Measurements from ENCODE around the gene GFRA1.

Gene GFRA1

DNA sequence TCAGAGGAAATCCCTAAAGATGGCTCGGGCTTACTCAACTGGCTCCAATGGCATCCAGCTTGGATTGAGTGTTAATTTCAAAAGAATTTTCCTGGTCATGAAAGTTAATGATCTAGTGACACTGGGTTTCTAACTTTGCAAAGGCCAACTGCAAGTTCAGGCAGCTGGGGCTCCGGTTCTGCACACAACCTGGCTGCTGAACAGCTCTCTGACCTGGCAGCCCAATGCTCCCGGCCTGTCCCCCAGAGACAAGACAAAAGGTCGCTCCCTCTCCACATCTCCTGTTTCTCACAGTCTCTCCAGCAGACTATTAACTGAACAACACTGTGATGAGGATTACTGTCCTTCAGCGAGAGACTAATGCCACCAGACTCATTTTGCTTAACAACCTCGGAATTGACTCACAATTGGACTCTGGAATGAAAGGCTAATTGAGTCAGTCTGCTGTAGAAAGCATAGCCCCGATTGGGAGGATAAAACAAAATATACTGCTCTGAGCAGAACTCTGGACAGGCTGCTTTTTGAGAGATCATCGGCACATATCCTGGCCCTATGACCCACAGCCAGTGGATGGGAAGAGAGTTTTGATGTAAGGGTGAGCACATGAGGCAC lies 174.5 kb downstream of the GFRA1 start:
- TF ChIP-seq, protein P1, sequence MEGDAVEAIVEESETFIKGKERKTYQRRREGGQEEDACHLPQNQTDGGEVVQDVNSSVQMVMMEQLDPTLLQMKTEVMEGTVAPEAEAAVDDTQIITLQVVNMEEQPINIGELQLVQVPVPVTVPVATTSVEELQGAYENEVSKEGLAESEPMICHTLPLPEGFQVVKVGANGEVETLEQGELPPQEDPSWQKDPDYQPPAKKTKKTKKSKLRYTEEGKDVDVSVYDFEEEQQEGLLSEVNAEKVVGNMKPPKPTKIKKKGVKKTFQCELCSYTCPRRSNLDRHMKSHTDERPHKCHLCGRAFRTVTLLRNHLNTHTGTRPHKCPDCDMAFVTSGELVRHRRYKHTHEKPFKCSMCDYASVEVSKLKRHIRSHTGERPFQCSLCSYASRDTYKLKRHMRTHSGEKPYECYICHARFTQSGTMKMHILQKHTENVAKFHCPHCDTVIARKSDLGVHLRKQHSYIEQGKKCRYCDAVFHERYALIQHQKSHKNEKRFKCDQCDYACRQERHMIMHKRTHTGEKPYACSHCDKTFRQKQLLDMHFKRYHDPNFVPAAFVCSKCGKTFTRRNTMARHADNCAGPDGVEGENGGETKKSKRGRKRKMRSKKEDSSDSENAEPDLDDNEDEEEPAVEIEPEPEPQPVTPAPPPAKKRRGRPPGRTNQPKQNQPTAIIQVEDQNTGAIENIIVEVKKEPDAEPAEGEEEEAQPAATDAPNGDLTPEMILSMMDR (conservative IDR thresholded peaks at IDR 0.05; ENCODE audit: low read depth, low read length), result no peak
- no peak overlapping the region for H3K4me2 ChIP-seq
- H4K20me1 ChIP-seq (ENCODE audit: insufficient read depth), result no peaks in the 10 kb centered on the region
- H3K4me1 ChIP-seq (ENCODE audit: low read depth, poor library complexity, severe bottlenecking), result no peaks in the 10 kb centered on the region
- no peaks in the 10 kb centered on the region for H3K36me3 ChIP-seq (ENCODE audit: insufficient read depth)
- no peaks in the 10 kb centered on the region for H3K27me3 ChIP-seq (ENCODE audit: insufficient read depth, low read depth)
- no peak overlapping the region for H2AFZ ChIP-seq (ENCODE audit: low read depth)
- no peak overlapping the region for H3K27ac ChIP-seq
- no peaks in the 10 kb centered on the region for H3K79me2 ChIP-seq (ENCODE audit: insufficient read depth, low read depth)
- no peak overlapping the region for H3K9ac ChIP-seq
- no peak overlapping the region for H3K4me3 ChIP-seq (IDR thresholded peaks at IDR 0.05; ENCODE audit: insufficient read depth, low read depth, low read length)

DNA sequence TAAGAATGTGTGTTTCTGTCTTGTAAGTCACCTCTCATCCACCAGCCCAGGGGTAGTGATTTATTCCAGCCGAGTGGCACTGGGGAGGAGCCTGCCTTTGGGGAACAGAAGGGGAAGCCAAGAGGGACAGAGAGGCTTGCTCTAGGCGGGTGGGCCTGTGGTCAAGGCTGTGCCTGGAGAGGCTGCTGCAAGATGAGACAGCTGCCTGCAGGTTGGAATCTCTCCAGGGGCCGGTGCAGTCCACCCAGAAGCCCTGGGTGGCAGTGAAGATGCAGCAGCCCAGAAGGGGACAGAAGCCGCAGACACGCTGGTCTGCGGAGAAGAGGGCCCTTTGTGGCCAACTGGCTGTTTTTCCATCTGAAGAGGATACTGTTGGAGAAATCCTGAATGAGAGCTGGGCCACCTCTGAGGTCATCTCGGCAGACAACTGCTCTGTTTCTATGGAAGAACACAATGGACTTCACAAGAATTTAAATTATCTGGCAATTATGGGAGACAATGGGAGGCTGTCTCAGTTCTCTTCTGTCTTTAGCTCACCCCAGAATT lies 175.7 kb downstream of the GFRA1 start:
- H2AFZ ChIP-seq (ENCODE audit: low read depth), result no peak overlapping the region
- H3K79me2 ChIP-seq (ENCODE audit: insufficient read depth, low read depth), result no peaks in the 10 kb centered on the region
- H3K4me1 ChIP-seq (ENCODE audit: low read depth, poor library complexity, severe bottlenecking), result no peaks in the 10 kb centered on the region
- H3K27me3 ChIP-seq (ENCODE audit: insufficient read depth, low read depth), result no peaks in the 10 kb centered on the region
- H3K9ac ChIP-seq, result no peak overlapping the region
- TF ChIP-seq, protein P1 (conservative IDR thresholded peaks at IDR 0.05; ENCODE audit: low read depth, low read length), result no peak
- no peak overlapping the region for H3K27ac ChIP-seq
- no peaks in the 10 kb centered on the region for H3K36me3 ChIP-seq (ENCODE audit: insufficient read depth)
- no peak overlapping the region for H3K4me3 ChIP-seq (IDR thresholded peaks at IDR 0.05; ENCODE audit: insufficient read depth, low read depth, low read length)
- no peaks in the 10 kb centered on the region for H4K20me1 ChIP-seq (ENCODE audit: insufficient read depth)
- no peak overlapping the region for H3K4me2 ChIP-seq

DNA sequence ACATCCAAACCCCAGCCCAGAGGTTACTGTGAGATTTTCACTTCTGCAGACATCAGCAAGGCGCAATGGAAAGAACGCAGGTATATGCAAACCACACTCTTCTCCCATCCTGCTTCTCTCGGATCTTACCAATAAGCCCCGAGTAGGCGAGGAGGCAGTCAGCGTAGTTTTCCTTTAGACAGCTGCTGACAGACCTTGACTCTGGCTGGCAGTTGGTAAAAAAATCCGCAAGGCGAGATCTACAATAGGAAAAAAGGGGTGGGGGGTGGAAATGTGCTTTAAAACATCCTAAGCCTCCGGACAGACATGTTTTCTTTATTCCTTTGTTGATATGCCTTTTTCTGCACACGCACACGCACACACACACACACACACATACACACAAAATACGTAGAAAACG lies 176.5 kb downstream of the GFRA1 start:
- Histone ChIP-seq H3K79me2 (ENCODE audit: insufficient read depth, low read depth) (no peaks in the 10 kb centered on the region), H3K9ac (no peak overlapping the region), H3K4me3 (IDR thresholded peaks at IDR 0.05; ENCODE audit: insufficient read depth, low read depth, low read length) (no peak overlapping the region), H3K27me3 (ENCODE audit: insufficient read depth, low read depth) (no peaks in the 10 kb centered on the region), H3K36me3 (ENCODE audit: insufficient read depth) (no peaks in the 10 kb centered on the region), H4K20me1 (ENCODE audit: insufficient read depth) (no peaks in the 10 kb centered on the region), H3K27ac (no peak overlapping the region), H3K4me1 (ENCODE audit: low read depth, poor library complexity, severe bottlenecking) (no peaks in the 10 kb centered on the region), H2AFZ (ENCODE audit: low read depth) (no peak overlapping the region), H3K4me2 (no peak overlapping the region)
- TF ChIP-seq, protein P1 (conservative IDR thresholded peaks at IDR 0.05; ENCODE audit: low read depth, low read length), result no peak

DNA sequence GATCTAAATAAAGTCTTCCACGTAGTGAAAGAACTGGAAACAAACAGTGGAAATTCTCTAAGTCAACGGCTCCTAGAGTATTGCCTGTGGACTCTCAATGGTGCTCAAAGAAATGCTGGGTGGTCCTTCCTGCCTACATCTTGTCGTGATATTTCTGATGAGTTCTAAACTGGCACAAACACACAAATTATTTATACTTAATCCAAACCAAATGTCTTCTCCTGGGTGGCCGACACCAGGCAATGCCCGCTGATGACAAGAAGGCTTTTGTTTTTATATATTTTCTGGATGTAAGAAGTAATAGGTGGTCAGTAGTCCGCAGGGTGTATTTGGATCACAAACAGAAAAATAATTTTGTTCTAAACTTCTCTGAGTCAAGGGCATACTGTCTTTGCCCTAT lies 178.7 kb downstream of the GFRA1 start:
- no peak overlapping the region for H3K9ac ChIP-seq
- no peaks in the 10 kb centered on the region for H3K79me2 ChIP-seq (ENCODE audit: insufficient read depth, low read depth)
- H3K4me2 ChIP-seq, result no peak overlapping the region
- H4K20me1 ChIP-seq (ENCODE audit: insufficient read depth), result no peaks in the 10 kb centered on the region
- H3K4me3 ChIP-seq (IDR thresholded peaks at IDR 0.05; ENCODE audit: insufficient read depth, low read depth, low read length), result no peak overlapping the region
- H3K27ac ChIP-seq, result no peak overlapping the region
- H3K27me3 ChIP-seq (ENCODE audit: insufficient read depth, low read depth), result no peaks in the 10 kb centered on the region
- H2AFZ ChIP-seq (ENCODE audit: low read depth), result no peak overlapping the region
- H3K4me1 ChIP-seq (ENCODE audit: low read depth, poor library complexity, severe bottlenecking), result no peaks in the 10 kb centered on the region
- no peaks in the 10 kb centered on the region for H3K36me3 ChIP-seq (ENCODE audit: insufficient read depth)
- TF ChIP-seq, protein P1 (conservative IDR thresholded peaks at IDR 0.05; ENCODE audit: low read depth, low read length), result no peak

All from KMS-11 (cell line).